HEK293T (cell line): ENCODE measurements around the gene CASKIN2.

ENCODE experiments used
- CTCF ChIA-PET: fragments of 350-600 bp; formaldehyde crosslinking; extraction: SDS; loops from one replicate; lab custom pipeline; 2021; ENCODE audit warnings: antibody characterized with exemption, inconsistent platforms; lab: Yijun Ruan, JAX
- POLR2A ChIA-PET: fragments of 350-600 bp; formaldehyde crosslinking; extraction: SDS; loops from one replicate; lab custom pipeline; 2020; ENCODE audit warnings: antibody characterized with exemption, inconsistent platforms; lab: Yijun Ruan, JAX
- DNase-seq: peaks from one replicate; pipeline ENCODE4 v3.0.0; 2012; ENCODE audit warnings: mixed read lengths; ENCODE audit errors: extremely low spot score
- ARNT ChIP-seq: fragments of 450-650 bp; IDR thresholded peaks from 2 replicates; pipeline ENCODE4 v1.6.1; 2017; ENCODE audit warnings: mild to moderate bottlenecking
- BHLHE40 ChIP-seq: fragments of 450-650 bp; IDR thresholded peaks from 2 replicates; pipeline ENCODE4 v1.6.1; 2016; ENCODE audit warnings: mild to moderate bottlenecking, moderate library complexity, borderline replicate concordance
- CTBP1 ChIP-seq: fragments of 450-650 bp; IDR thresholded peaks from 2 replicates; pipeline ENCODE4 v1.6.1; 2016; ENCODE audit warnings: borderline replicate concordance
- ELF4 ChIP-seq: fragments of 450-650 bp; IDR thresholded peaks from 2 replicates; pipeline ENCODE4 v1.6.1; 2017; ENCODE audit warnings: antibody characterized with exemption
- FOXA1 ChIP-seq: fragments of 450-650 bp; IDR thresholded peaks from 2 replicates; pipeline ENCODE4 v1.6.1; 2016; ENCODE audit warnings: mild to moderate bottlenecking
- FOXK2 ChIP-seq: fragments of 450-650 bp; IDR thresholded peaks from 2 replicates; pipeline ENCODE4 v1.6.1; 2016; ENCODE audit warnings: mild to moderate bottlenecking
- FOXM1 ChIP-seq: fragments of 450-650 bp; IDR thresholded peaks from 2 replicates; pipeline ENCODE4 v1.6.1; 2017; ENCODE audit warnings: mild to moderate bottlenecking, borderline replicate concordance
- HDGF ChIP-seq: fragments of 450-650 bp; IDR thresholded peaks from 2 replicates; pipeline ENCODE4 v1.6.1; 2017; ENCODE audit warnings: antibody characterized with exemption, borderline replicate concordance
- L3MBTL2 ChIP-seq: fragments of 450-650 bp; conservative IDR thresholded peaks from 2 replicates; pipeline ENCODE4 v1.6.1; 2016; ENCODE audit warnings: mild to moderate bottlenecking
- LEF1 ChIP-seq: fragments of 450-650 bp; IDR thresholded peaks from 2 replicates; pipeline ENCODE4 v1.6.1; 2017; ENCODE audit warnings: mild to moderate bottlenecking, borderline replicate concordance
- NFRKB ChIP-seq: fragments of 450-650 bp; IDR thresholded peaks from 2 replicates; pipeline ENCODE4 v1.6.1; 2016; ENCODE audit warnings: mild to moderate bottlenecking, moderate library complexity
- PKNOX1 ChIP-seq: fragments of 450-650 bp; IDR thresholded peaks from 2 replicates; pipeline ENCODE4 v1.6.1; 2016
- SP1 ChIP-seq: fragments of 450-650 bp; IDR thresholded peaks from 2 replicates; pipeline ENCODE4 v1.6.1; 2017
- SUZ12 ChIP-seq: fragments of 450-650 bp; IDR thresholded peaks from 2 replicates; pipeline ENCODE4 v1.6.1; 2016; ENCODE audit warnings: mild to moderate bottlenecking
- TARDBP ChIP-seq: fragments of 450-650 bp; IDR thresholded peaks from 2 replicates; pipeline ENCODE4 v1.6.1; 2016
- ZNF384 ChIP-seq: fragments of 450-650 bp; IDR thresholded peaks from 2 replicates; pipeline ENCODE4 v1.6.1; 2016

CASKIN2 gene

GRCh38 chr17:75515496-75516254 lies at the start of gene CASKIN2:
CASKIN2 (minus strand) TSS chr17:75515537; CDS start chr17:75513804, 1,733 bp downstream.
- peak; percentile 99 for DNase-seq
- ChIA-PET POLR2A (interaction anchor here (0.8 to 2.2 kb wide), 14 partner anchors 10 to 528 kb away, joined by 3 to 21 read pairs (median 4); partner anchors contain the start of genes CDR2L, LLGL2, MIF4GD and TMEM94), CTCF (interaction anchor here (0.6 to 1.4 kb wide), 9 partner anchors 9 to 275 kb away, joined by 3 to 9 read pairs (median 3); partner anchors contain the start of genes LLGL2 and TMEM94)
- no peak for TF ChIP-seq NFRKB
- TF ChIP-seq ARNT: peak; percentile 45; the same call in 1 of the 2 replicates
- peak; percentile 98 for TF ChIP-seq PKNOX1
- no peak for TF ChIP-seq TARDBP
- TF ChIP-seq L3MBTL2: peak; percentile 65; the same call in 1 of the 2 replicates

- ChIA-PET POLR2A (interaction anchor here (0.6 to 1.0 kb wide), 2 partner anchors 16 to 215 kb away, joined by 3 read pairs; no protein-coding TSS in a partner anchor), CTCF (interaction anchor here (0.6 to 1.4 kb wide), 2 partner anchors 36 to 272 kb away, joined by 3 read pairs; no protein-coding TSS in a partner anchor)
- no peak for DNase-seq
- TF ChIP-seq FOXK2: no peak
- TF ChIP-seq PKNOX1: peak; percentile 24; the same call in 1 of the 2 replicates
These were observed 49.7 kb upstream of the CASKIN2 start for GRCh38 chr17:75565066-75565465.

- TF ChIP-seq FOXK2 (no peak), BHLHE40 (no peak), ZNF384 (no peak), NFRKB (no peak)
- POLR2A ChIA-PET: no interaction called here
- CTCF ChIA-PET: interaction anchor here (1.4 kb wide), 1 partner anchor 37 kb away, joined by 3 read pairs; no protein-coding TSS in a partner anchor
- DNase-seq: no peak
These were observed 48.9 kb upstream of the CASKIN2 start for GRCh38 chr17:75564195-75564594.

- TF ChIP-seq FOXM1: no peak
- CTCF ChIA-PET: no interaction called here
These were observed 47.9 kb upstream of the CASKIN2 start for GRCh38 chr17:75563063-75563758.

GRCh38 chr17:75561927-75562603 lies 46.7 kb upstream of the CASKIN2 start:
- no peak for DNase-seq
- ChIA-PET CTCF (interaction anchor here (0.7 kb wide), 1 partner anchor 186 kb away, joined by 9 read pairs; no protein-coding TSS in a partner anchor), POLR2A (no interaction called here)
- no peak for TF ChIP-seq NFRKB
- TF ChIP-seq PKNOX1: no peak
- no peak for TF ChIP-seq TARDBP
- no peak for TF ChIP-seq FOXK2
- no peak for TF ChIP-seq HDGF

More at GRCh38 chr17:75563063-75563758, 47.9 kb upstream of the CASKIN2 start:
- POLR2A ChIA-PET: no interaction called here
- no peak for DNase-seq

- no peak for TF ChIP-seq ZNF384
- no peak for TF ChIP-seq CTBP1
- TF ChIP-seq TARDBP: no peak
- no peak for TF ChIP-seq FOXA1
- TF ChIP-seq L3MBTL2: no peak
- no peak for TF ChIP-seq FOXK2
- TF ChIP-seq HDGF: no peak
- no peak for TF ChIP-seq LEF1
- TF ChIP-seq NFRKB: no peak
- TF ChIP-seq SP1: no peak
- no peak for TF ChIP-seq ELF4
- no peak for TF ChIP-seq FOXM1
- TF ChIP-seq PKNOX1: no peak
- no peak for TF ChIP-seq SUZ12
- no peak for TF ChIP-seq BHLHE40
- TF ChIP-seq ARNT: no peak
- no peak for DNase-seq
- ChIA-PET POLR2A (interaction anchor here (1.2 kb wide), 1 partner anchor 43 kb away, joined by 4 read pairs; no protein-coding TSS in a partner anchor), CTCF (no interaction called here)
These were observed 44.7 kb upstream of the CASKIN2 start for GRCh38 chr17:75559958-75560533.
